GM18511 (cell line): ENCODE measurements around the gene ADAM15.

Experiments
- ATAC-seq: cut with Tn5 transposase; IDR thresholded peaks from one replicate; pipeline ENCODE4 v1.9.1; 2021; ENCODE audit warnings: mild to moderate bottlenecking, moderate library complexity; ENCODE audit not compliant: unreplicated experiment

Gene ADAM15

GRCh38 chr1:155051342-155051776 is 243 bp downstream of the ADAM15 start:
- no peak for ATAC-seq

- ATAC-seq: peak; percentile 28
These were observed 772 bp downstream of the ADAM15 start for GRCh38 chr1:155051777-155052398.

GRCh38 chr1:155052439-155053395 is 1.6 kb downstream of the ADAM15 start:
- ATAC-seq: no peak

- no peak for ATAC-seq
These were observed 2.5 kb downstream of the ADAM15 start for GRCh38 chr1:155053531-155054105.

GRCh38 chr1:155057104-155057503 is 6.0 kb downstream of the ADAM15 start:
- ATAC-seq: no peak

GRCh38 chr1:155057788-155058211 is 6.7 kb downstream of the ADAM15 start:
- ATAC-seq: no peak

GRCh38 chr1:155060736-155061135 is 9.6 kb downstream of the ADAM15 start:
- no peak for ATAC-seq

GRCh38 chr1:155061381-155062150 is 10.4 kb downstream of the ADAM15 start:
- peak; percentile 58 for ATAC-seq

GRCh38 chr1:155062151-155062686 is 11.1 kb downstream of the ADAM15 start:
- ATAC-seq: no peak

GRCh38 chr1:155062702-155063411 is 11.7 kb downstream of the ADAM15 start:
- no peak for ATAC-seq

- ATAC-seq: peak; percentile 80
These were observed 12.5 kb downstream of the ADAM15 start, which contains the start of gene EFNA4 for GRCh38 chr1:155063550-155064110. TSS of gene EFNA4 (plus strand) at chr1:155063740. CDS start at chr1:155063824, 84 bp downstream.

GRCh38 chr1:155064111-155064831 is 13.2 kb downstream of the ADAM15 start:
- ATAC-seq: peak; percentile 9

- no peak for ATAC-seq
These were observed 13.8 kb downstream of the ADAM15 start for GRCh38 chr1:155064832-155065429.

GRCh38 chr1:155066777-155067176 is 15.7 kb downstream of the ADAM15 start:
- ATAC-seq: no peak

GRCh38 chr1:155068599-155068998 is 17.5 kb downstream of the ADAM15 start:
- ATAC-seq: no peak

GRCh38 chr1:155069551-155070157 is 18.5 kb downstream of the ADAM15 start:
- no peak for ATAC-seq

- no peak for ATAC-seq
These were observed 19.1 kb downstream of the ADAM15 start for GRCh38 chr1:155070158-155070621.
